Activated CD4-positive, alpha-beta T cell treated with anti-CD3 and anti-CD28 coated beads, Interleukin-2, Interleukin-4, amounts not matched to agents 100 ng/mL and 50 ng/mL, durations not matched to agents 16 hours and 8 hours (primary cell): ENCODE results near the gene ZIK1.

ENCODE experiments used
- DNase-seq: peaks from one replicate; pipeline ENCODE4 v3.0.0-alpha.2; 2020; ENCODE audit warnings: low spot score

ZIK1 gene

DNA sequence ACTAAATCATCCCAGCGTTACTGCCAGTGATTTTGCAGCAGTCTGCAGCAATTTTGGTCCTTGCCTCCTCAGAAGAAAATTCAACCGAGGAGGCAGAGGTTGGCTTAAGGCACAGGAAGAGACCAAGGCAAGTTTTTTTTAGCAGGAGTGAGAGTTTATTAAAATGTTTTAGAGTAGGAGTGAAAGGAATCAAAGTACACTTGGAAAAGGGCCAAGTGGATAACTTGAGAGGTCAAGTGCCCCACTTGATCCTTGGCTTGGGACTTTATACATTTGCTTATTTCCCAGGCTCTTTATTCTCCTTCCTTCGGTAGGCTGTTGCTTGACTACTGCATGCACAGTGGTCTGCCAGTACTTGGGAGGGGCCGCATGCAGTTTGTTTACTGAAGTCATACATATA lies 27.2 kb downstream of the ZIK1 start:
- no peak for DNase-seq

DNA sequence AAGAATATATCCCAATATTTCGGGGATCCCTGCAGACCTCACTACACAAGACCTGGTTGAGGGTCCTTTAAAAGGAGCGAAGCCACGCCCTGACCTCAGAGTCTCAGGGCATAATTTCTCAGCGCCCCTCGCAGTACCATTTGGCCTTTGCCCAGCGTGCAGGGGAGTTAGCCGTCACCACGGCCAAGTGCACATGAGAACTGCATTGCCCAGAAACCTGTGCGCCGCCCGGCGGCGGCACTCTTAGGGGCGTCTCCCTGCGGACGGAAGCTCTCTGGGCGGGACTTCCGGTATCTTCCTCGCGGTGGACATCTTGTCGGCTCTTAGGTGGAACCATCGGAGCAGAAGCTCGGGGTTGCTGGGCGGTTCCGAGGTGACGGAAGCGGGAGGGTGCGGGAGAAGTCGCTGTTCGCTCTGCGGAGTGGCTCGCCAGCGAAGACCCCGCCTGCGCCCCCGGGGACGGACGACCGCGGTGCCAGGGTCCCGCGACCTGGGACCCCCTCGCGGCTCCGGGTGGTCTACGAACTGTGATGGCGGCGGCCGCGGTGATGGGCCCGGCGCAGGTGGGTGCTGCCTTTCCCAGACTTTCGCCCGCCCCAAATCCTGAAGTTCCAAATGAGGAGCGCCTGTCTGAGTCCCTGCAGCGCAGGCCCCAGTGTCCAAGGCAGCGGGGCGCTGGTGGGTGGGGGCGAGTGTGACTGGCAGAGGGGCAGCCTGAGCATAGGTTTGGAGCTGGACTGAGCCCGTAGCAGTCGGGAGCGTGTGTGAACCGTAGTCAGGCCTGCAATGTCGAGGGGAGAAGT lies 30.2 kb downstream of the ZIK1 start, which contains the start of gene ZNF134:
Gene ZNF134 (plus strand): TSS at position 302 of the 803 bp plus-strand sequence. CDS start 5,227 bp downstream, outside the sequence.
- DNase-seq: peak; percentile 91

DNA sequence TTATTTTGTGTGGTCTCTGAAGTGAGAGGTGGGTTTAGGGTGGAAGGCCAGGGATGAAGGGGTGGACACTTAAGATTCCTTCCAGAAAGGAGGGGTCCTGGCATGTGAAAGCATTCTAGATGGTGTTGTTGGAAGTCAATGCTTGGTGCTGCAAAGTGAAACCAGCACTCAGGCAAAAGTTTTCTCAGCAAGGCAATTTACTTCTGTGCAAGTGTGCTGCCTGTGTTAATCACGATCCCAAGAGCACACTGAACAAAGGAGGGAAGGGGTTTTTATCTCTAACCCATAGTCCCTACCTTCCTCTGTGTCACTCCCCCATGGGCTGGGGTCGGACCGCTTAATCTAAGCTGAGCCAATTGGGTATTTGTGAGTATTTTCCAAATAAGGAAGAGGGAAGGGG lies 31.4 kb downstream of the ZIK1 start:
- no peak for DNase-seq

DNA sequence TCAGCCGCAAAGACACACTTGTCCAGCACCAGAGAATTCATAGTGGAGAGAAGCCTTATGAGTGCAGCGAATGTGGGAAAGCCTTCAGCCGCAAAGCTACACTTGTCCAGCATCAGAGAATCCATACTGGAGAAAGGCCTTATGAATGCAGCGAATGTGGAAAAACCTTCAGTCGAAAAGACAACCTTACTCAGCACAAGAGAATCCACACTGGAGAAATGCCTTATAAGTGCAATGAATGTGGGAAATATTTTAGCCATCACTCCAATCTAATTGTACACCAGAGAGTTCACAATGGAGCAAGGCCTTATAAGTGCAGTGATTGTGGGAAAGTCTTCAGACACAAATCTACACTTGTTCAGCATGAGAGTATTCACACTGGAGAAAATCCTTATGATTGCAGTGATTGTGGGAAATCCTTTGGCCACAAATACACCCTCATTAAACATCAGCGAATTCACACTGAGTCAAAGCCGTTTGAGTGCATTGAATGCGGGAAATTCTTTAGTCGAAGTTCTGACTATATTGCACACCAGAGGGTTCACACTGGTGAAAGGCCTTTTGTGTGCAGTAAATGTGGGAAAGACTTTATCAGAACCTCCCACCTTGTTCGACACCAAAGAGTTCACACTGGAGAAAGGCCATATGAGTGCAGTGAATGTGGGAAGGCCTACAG lies 36.9 kb downstream of the ZIK1 start:
- DNase-seq: no peak

DNA sequence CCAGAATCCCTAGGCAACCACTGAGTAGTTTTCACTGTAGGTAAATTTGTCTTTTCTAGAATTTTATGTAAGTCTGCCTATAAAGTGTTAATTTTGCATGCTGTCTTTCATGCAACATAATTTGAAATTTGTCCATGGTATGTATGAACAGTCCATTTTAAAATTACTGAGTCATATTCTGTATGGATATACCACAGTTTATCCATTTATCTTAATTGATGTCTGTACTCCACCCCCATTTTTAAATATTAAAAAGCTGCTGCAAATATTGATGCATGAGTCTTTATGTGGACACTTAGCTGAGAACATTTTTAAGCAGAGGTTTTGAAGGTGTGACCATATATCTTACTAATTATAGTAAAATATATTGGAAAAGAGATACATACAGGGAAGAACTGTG lies 39.1 kb downstream of the ZIK1 start:
- DNase-seq: no peak

DNA sequence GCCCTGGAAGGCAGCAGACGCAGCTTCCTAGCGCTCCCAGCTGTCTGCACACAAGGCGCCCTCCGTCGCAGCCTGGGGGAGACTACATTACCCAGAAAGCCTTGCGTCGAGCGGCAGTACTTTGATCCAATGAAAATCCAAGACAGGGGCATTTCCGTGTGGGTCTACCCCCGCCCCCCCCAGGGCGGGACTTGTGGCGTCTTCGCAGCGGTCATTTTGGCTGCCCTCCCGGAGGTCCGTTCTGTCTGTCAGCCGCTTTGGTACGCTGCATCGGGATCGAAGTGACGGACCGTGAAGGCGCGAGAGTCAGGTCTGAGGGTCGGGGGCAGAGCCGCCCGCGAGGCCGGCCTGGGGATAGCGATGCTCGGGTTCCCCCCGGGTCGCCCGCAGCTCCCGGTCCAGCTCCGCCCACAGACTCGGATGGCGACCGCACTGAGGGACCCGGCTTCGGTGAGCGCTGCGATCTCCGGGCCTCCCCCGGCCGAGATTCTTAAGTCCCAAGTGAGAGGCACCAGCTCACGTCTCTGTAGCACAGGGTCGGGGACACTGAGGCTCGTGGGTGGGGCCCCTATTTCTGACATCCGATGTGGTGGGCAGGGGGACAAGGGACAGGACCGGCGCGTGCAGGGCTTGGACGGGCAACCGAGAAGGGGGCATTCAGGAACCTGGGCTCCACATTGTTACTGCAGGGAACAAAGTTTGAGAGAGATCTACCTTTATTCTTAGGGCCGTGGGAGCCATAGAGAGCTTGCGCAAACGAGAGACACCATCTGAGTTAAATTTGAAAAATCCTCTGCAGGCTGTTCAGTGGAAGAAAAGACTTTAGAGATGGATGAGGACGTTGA lies 49.3 kb downstream of the ZIK1 start, which contains the start of gene ZNF211:
Gene ZNF211 (plus strand): TSS at position 182 of the 845 bp plus-strand sequence. CDS start 179 bp downstream, at position 361.
- DNase-seq: peak; percentile 91

DNA sequence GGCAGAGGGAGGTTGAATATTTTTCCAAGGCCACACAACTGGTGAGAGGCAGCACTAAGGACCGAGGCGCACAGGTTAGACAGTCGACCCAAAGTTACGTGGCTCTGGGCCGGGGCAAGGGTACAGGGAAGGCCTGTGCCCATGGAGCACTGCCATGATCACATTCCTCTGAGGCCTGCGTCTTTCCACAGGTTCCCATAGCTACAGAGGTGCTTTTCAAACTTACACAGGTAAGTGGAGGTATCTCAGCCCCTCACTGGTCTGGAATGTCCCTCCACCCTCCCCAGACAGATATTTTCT lies 49.8 kb downstream of the ZIK1 start:
- DNase-seq: no peak

DNA sequence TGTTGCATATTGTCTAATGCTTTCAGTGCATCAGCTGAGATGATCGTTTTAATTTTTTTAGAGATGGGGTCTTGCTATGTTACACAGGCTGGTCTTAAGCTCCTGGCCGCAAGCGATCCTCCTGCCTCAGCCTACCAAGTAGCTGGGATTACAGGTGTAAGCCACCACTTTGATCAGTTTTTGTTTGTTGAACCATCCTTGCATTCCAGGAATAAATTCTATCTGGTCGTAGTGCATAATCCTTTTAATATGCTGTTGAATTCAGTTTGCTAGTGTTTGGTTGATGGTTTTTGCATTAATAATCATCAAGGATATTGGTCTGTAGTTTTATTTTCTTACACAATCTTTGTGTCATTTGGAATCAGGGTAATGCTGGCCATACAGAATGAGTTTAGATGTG lies 53.4 kb downstream of the ZIK1 start:
- no peak for DNase-seq

DNA sequence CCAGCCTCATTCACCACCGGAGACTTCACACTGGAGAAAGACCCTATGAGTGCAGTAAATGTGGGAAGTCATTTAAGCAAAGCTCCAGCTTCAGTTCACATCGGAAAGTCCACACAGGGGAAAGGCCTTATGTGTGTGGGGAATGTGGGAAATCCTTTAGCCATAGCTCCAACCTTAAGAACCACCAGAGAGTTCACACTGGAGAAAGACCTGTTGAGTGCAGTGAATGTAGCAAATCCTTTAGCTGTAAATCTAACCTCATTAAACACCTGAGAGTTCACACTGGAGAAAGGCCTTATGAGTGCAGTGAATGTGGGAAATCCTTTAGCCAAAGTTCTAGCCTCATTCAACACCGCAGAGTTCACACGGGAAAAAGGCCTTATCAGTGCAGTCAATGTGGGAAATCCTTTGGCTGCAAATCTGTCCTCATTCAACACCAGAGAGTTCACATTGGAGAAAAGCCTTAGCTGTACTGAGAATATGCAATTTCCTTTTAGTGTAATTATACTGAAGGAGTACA lies 57.8 kb downstream of the ZIK1 start:
- DNase-seq: no peak

DNA sequence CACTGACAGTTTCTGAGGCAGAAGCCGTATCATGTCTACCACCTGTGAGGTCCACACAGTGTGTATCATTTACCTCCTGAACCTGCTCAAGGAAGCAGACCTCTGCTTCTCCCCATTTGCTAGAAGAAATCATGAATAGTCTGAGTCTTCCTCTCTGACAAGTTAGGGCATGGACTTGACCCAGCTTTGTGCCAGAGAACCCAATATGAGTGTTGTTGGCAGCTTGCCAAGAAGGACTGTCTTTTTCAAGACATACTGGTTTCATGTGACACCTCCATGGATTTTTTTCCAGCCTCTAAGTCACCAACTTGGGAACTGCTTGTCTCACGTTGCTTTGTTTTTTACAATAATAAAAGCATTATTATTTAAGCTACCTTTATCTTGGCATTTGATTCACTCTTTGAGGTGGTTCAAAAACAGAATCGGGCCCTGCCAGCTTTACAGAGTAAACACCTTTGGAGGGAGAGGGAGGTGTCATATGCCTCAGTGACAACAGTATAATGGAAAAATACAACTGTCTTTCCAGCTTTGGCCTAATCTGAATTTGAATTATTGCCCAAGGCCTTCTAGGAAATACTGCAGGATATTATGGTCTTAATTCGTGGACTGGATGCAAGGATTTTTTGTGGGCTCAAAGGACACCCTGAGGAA lies 58.6 kb downstream of the ZIK1 start:
- no peak for DNase-seq
